ENCODE data around the gene COX20.

DNA sequence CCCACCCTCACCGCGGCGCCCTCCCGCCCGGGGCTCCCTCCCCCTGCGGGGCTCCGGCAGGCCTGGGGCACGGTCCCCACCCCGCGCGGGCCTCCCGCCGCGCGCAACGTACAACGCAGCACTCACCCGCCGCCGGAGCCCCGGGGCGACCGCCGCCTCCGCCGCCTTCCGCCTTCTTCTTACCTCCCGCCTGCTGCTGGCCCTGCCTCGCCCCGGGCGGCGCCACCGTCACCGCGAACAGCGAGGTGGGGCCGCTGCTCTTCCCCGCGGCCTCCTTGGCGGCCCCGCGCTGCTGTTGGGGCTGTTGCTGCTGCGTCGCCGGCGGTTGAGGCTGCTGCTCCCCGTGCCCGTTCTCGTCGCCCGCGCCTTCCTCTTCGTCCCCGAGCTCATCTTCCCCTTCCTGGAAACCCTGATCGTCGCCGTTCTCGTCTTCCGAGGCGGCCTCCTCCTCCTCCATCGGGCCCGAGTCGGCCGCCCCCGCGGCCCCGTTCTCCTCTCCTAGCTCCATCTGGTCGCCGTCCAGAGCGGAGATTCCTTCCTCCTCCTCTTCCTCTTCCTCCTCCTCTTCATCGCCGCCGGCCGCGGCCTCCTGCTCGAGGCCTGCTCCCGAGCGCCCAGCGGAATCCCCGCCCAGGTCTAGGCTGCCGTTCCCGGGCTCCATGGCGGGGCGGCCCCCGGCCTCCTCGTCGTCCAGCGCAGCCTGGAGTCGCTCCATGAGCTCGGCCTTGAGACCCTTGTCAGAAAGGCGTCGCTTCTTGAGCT is 28.2 kb downstream of the COX20 start:
- no peak for TF ChIP-seq POLR2A (IDR thresholded peaks at IDR 0.05)
- TF ChIP-seq, protein P1, sequence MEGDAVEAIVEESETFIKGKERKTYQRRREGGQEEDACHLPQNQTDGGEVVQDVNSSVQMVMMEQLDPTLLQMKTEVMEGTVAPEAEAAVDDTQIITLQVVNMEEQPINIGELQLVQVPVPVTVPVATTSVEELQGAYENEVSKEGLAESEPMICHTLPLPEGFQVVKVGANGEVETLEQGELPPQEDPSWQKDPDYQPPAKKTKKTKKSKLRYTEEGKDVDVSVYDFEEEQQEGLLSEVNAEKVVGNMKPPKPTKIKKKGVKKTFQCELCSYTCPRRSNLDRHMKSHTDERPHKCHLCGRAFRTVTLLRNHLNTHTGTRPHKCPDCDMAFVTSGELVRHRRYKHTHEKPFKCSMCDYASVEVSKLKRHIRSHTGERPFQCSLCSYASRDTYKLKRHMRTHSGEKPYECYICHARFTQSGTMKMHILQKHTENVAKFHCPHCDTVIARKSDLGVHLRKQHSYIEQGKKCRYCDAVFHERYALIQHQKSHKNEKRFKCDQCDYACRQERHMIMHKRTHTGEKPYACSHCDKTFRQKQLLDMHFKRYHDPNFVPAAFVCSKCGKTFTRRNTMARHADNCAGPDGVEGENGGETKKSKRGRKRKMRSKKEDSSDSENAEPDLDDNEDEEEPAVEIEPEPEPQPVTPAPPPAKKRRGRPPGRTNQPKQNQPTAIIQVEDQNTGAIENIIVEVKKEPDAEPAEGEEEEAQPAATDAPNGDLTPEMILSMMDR (IDR thresholded peaks at IDR 0.05), result peak in 1 of 4 experiments; percentile 3

All from uterus (tissue), 2 donors.